HepG2 (cell line): Measurements from ENCODE around the gene TKFC. TPM values are rescaled to one million over a fixed set of nuclear protein-coding genes. Genes with fewer than 3 reads are reported as not detected.

ENCODE experiments used
- ATAC-seq: fragments of 200-7000 bp; cut with Tn5 transposase; 3 replicates; pipeline ENCODE4 v1.9.1; 2020; ENCODE audit warnings: mild to moderate bottlenecking, moderate library complexity
- BruUV-seq: library from RNA; stranded (reverse); fragments of 400-500 nt; replicated peaks from 2 replicates; lab custom pipeline; 2021; lab: Mats Ljungman, UMichigan
- CTCF ChIA-PET: fragments of 300-600 bp; formaldehyde crosslinking; extraction: SDS; loops from one replicate; lab custom pipeline; 2021; ENCODE audit warnings: low total read pairs, inconsistent platforms, low intra/inter-chr PET ratio; lab: Yijun Ruan, JAX
- POLR2A ChIA-PET: fragments of 350-600 bp; sonication (Branson Sonifier 250); formaldehyde crosslinking; loops from one replicate; lab custom pipeline; 2020; ENCODE audit warnings: antibody characterized with exemption, inconsistent platforms; lab: Yijun Ruan, JAX
- DNase-seq: peaks from one replicate; pipeline ENCODE4 v3.0.0-alpha.2; 2015; ENCODE audit warnings: low spot score
- FAIRE-seq: peaks from 3 replicates; lab custom pipeline; 2011; peaks lifted over from hg19 to GRCh38; lab: Jason Lieb, UNC
- H2AFZ ChIP-seq: one replicate; pipeline ENCODE4 v1.6.1; 2011; ENCODE audit warnings: low read length, inconsistent platforms
- H3K27ac ChIP-seq: fragments of 300-600 bp; 3 replicates; pipeline ENCODE4 v1.8.0; 2011; ENCODE audit warnings: mixed run types, mild to moderate bottlenecking, mixed read lengths, low read length, inconsistent platforms; ENCODE audit not compliant: insufficient read depth; ENCODE audit errors: extremely low read length
- H3K27me3 ChIP-seq, 2 experiments: fragments of 200-600 bp in 1 of 2; 2 replicates in 1 of 2; 3 replicates in 1 of 2; pipeline versions ENCODE4 v1.6.0 to v1.8.0; 2011; ENCODE audit warnings: low read length in 2 of 2, mild to moderate bottlenecking in 2 of 2, moderate library complexity in 2 of 2, inconsistent platforms in 1 of 2; ENCODE audit not compliant: insufficient read depth in 2 of 2, control insufficient read depth in 1 of 2
- H3K36me3 ChIP-seq, 2 experiments: fragments of 200-600 bp in 1 of 2; replicated peaks in 1 of 2; 2 replicates in 1 of 2; 3 replicates in 1 of 2; pipeline versions ENCODE4 v1.5.1 to v1.8.0; 2011; ENCODE audit warnings: low read length in 2 of 2, inconsistent platforms in 1 of 2; ENCODE audit not compliant: insufficient read depth in 2 of 2, control insufficient read depth in 1 of 2
- H3K4me1 ChIP-seq: 2 replicates; pipeline ENCODE4 v1.5.1; 2012; ENCODE audit warnings: low read length, inconsistent platforms; ENCODE audit not compliant: insufficient read depth
- H3K4me2 ChIP-seq: 2 replicates; pipeline ENCODE4 v1.6.0; 2011; ENCODE audit warnings: low read depth, low read length, inconsistent platforms
- H3K4me3 ChIP-seq, 3 experiments: fragments of 200-600 bp in 1 of 3; sonication (generic), shearing (Covaris generic) in 1 of 3; replicated peaks in 1 of 3; 2 replicates each; pipeline ENCODE4 v1.5.1; 2011 to 2016; ENCODE audit warnings: low read length in 3 of 3, inconsistent platforms in 2 of 3, low read depth in 2 of 3, mild to moderate bottlenecking in 2 of 3, control low read depth in 1 of 3, mixed read lengths in 1 of 3; ENCODE audit not compliant: insufficient read depth in 1 of 3
- H3K79me2 ChIP-seq: one replicate; pipeline ENCODE4 v1.6.1; 2011; ENCODE audit warnings: low read length, inconsistent platforms; ENCODE audit not compliant: insufficient read depth
- H3K9ac ChIP-seq: 2 replicates; pipeline ENCODE4 v1.6.0; 2011; ENCODE audit warnings: mild to moderate bottlenecking, low read depth, low read length, inconsistent platforms; ENCODE audit not compliant: insufficient read depth
- H3K9me3 ChIP-seq: 2 replicates; pipeline ENCODE4 v1.5.1; 2012; ENCODE audit warnings: mild to moderate bottlenecking, low read length
- H4K20me1 ChIP-seq: 2 replicates; pipeline ENCODE4 v1.6.0; 2011; ENCODE audit warnings: inconsistent platforms, mild to moderate bottlenecking, low read length, moderate library complexity; ENCODE audit not compliant: insufficient read depth
- ATM ChIP-seq: fragments of 450-650 bp; IDR thresholded peaks from 2 replicates; pipeline ENCODE4 v1.7.1; 2017; ENCODE audit warnings: mild to moderate bottlenecking, borderline replicate concordance
- BHLHE40 ChIP-seq: IDR thresholded peaks from 2 replicates; pipeline ENCODE4 v1.6.1; 2011; ENCODE audit warnings: low read length, improper control_type of control experiment
- KLF16 ChIP-seq, 2 experiments: sonication (generic) in 1 of 2; formaldehyde crosslinking in 1 of 2; IDR thresholded peaks; 2 replicates each; pipeline versions ENCODE4 v1.6.1 to v1.8.0; 2016 to 2023; ENCODE audit warnings: missing genetic modification reagents in 2 of 2, missing compliant biosample characterization in 1 of 2
- NCOA5 ChIP-seq: sonication (generic); formaldehyde crosslinking; IDR thresholded peaks from 2 replicates; pipeline ENCODE4 v1.4.0; 2020; ENCODE audit warnings: missing genetic modification reagents
- NFE2L2 ChIP-seq: fragments of 150-350 bp; IDR thresholded peaks from 2 replicates; pipeline ENCODE4 v1.6.1; 2014; ENCODE audit warnings: low read length
- PCBP2 ChIP-seq: fragments of 200-400 bp; formaldehyde crosslinking; optimal IDR thresholded peaks from 2 replicates; pipeline ENCODE3; 2018; ENCODE audit warnings: low read length, low read depth; ENCODE audit not compliant: poor library complexity, severe bottlenecking
- PHF8 ChIP-seq: sonication (generic); formaldehyde crosslinking; IDR thresholded peaks from 2 replicates; pipeline ENCODE4 v1.5.0; 2020; ENCODE audit warnings: missing genetic modification reagents
- RXRB ChIP-seq: IDR thresholded peaks from 2 replicates; pipeline ENCODE4 v1.6.1; 2016; ENCODE audit warnings: borderline replicate concordance, missing genetic modification reagents, missing compliant biosample characterization
- ZFP37 ChIP-seq: sonication (generic); formaldehyde crosslinking; IDR thresholded peaks from 2 replicates; pipeline ENCODE4 v1.4.0; 2020; ENCODE audit warnings: missing genetic modification reagents, borderline replicate concordance
- ZNF235 ChIP-seq: sonication (generic); formaldehyde crosslinking; IDR thresholded peaks from 2 replicates; pipeline ENCODE4 v1.8.1; 2023; ENCODE audit warnings: mild to moderate bottlenecking, missing genetic modification reagents, borderline replicate concordance
- ZNF644 ChIP-seq: IDR thresholded peaks from 2 replicates; pipeline ENCODE4 v1.6.1; 2016; ENCODE audit warnings: low read depth
- ZNF841 ChIP-seq: sonication (generic); formaldehyde crosslinking; IDR thresholded peaks from 2 replicates; pipeline ENCODE4 v1.8.1; 2023; ENCODE audit warnings: missing genetic modification reagents, borderline replicate concordance
- WGBS: methylation state at CpG from one replicate; pipeline ENCODE4 v1.1.6; 2017; ENCODE audit warnings: low lambda C conversion rate; 5-methylcytosine and 5-hydroxymethylcytosine counted together
- in situ Hi-C: cut with HindIII; loops from 2 replicates; pipeline ENCODE4 v1.10.0; 2017; ENCODE audit warnings: low pct_unique_long_range_greater_than_20kb; ENCODE audit not compliant: extremely low pct_ligation_motif_present
- intact Hi-C: fragments of 100-400 bp; cut with micrococcal nuclease; formaldehyde crosslinking; loops from one replicate; pipeline ENCODE4 v1.10.0; 2022; ENCODE audit not compliant: unreplicated experiment
- polyA plus RNA-seq, 8 experiments: library from polyadenylated mRNA; depleted of rRNA in 3 of 8; stranded (reverse) in 7 of 8; unstranded in 1 of 8; fragments of >200 nt; fragmentation: Illumina TruSeq in 4 of 8; extraction: Trizol in 4 of 8; gene quantifications; 2 replicates each; pipeline versions ENCODE4 v1.2.1 to v1.2.3, GENCODE V29; 2011 to 2016; ENCODE audit warnings: low read depth in 4 of 8, missing spikeins in 1 of 8, mixed read lengths in 1 of 8; ENCODE audit not compliant: insufficient read depth in 1 of 8
- total RNA-seq, 5 experiments: library from RNA; depleted of rRNA; stranded (reverse); fragments of >200 nt; fragmentation: Illumina TruSeq; extraction: Trizol; gene quantifications; 2 replicates each; pipeline ENCODE4 v1.2.3, GENCODE V29; 2016; ENCODE audit warnings: low read depth in 1 of 5
- TF ChIP-seq, protein P1 (sequence below): sonication (generic); formaldehyde crosslinking; IDR thresholded peaks from 2 replicates; pipeline ENCODE4 v1.5.0; 2020; ENCODE audit warnings: mild to moderate bottlenecking, missing genetic modification reagents, borderline replicate concordance
- TF ChIP-seq, protein P2 (sequence below): sonication (generic); formaldehyde crosslinking; IDR thresholded peaks from 2 replicates; pipeline ENCODE4 v1.4.0; 2020; ENCODE audit warnings: missing genetic modification reagents

The TKFC gene
- total and polyA plus RNA-seq, 2 of the 13 experiments (the other 11 are each of a cell fraction or from before 2014, with no cell fraction given), result 147 to 197 TPM

DNA sequence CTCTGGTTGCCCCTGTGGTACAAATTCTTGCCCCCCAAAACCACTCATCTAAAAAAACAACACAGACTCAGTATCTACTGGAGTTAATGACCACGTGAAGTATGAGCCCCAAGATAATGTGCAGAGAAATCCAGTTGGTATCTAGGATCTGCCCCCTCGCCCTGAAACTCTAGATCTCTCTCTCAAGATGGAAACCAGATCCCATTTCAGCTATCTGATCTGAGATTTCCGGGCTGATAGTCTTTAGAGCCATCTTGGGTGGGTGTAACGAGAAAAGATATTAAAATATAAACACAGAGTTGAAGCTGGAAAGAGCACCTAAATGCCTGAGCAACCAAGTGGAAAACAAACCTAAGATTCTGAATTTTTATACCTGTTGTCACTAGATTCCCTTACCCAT is 23.9 kb upstream of the TKFC start:
- H3K9ac ChIP-seq, result no peak overlapping the region
- ATAC-seq, result no peak
- no peak overlapping the region for H3K27ac ChIP-seq
- DNase-seq, result no peak
- CTCF ChIA-PET, result no interaction called here
- peaks cover 57 to 95% of the 10 kb centered on the region in 2 experiments for H3K36me3 ChIP-seq
- no peak overlapping the region for H3K4me3 ChIP-seq
- H3K9me3 ChIP-seq, result no peaks in the 10 kb centered on the region
- H3K4me2 ChIP-seq, result no peak overlapping the region
- in situ Hi-C loops, result no loop called here
- H3K27me3 ChIP-seq, result no peaks in the 10 kb centered on the region
- no peak for FAIRE-seq
- WGBS, result 96% methylated on average over 4 of the region's 4 CpGs
- no peaks in the 10 kb centered on the region for H3K4me1 ChIP-seq
- 0 out of 2 replicates have a peak, but pooled peaks cover 6% of the 10 kb centered on the region for H4K20me1 ChIP-seq
- no peak overlapping the region for H2AFZ ChIP-seq
- peaks cover 3% of the 10 kb centered on the region for H3K79me2 ChIP-seq
- intact Hi-C loops, result no loop called here
- POLR2A ChIA-PET, result interaction anchor here (1.6 kb wide), 1 partner anchor 10 kb away, joined by 4 read pairs; no protein-coding TSS in a partner anchor
- BruUV-seq, result no TSS peak
- TF ChIP-seq ZNF235 (CRISPR knock-in tag), result no peak
- TF ChIP-seq PHF8 (CRISPR knock-in tag), result no peak
- TF ChIP-seq NFE2L2, result no peak
- no peak for TF ChIP-seq ZNF841
- TF ChIP-seq ZNF644, result no peak
- TF ChIP-seq, protein P1, sequence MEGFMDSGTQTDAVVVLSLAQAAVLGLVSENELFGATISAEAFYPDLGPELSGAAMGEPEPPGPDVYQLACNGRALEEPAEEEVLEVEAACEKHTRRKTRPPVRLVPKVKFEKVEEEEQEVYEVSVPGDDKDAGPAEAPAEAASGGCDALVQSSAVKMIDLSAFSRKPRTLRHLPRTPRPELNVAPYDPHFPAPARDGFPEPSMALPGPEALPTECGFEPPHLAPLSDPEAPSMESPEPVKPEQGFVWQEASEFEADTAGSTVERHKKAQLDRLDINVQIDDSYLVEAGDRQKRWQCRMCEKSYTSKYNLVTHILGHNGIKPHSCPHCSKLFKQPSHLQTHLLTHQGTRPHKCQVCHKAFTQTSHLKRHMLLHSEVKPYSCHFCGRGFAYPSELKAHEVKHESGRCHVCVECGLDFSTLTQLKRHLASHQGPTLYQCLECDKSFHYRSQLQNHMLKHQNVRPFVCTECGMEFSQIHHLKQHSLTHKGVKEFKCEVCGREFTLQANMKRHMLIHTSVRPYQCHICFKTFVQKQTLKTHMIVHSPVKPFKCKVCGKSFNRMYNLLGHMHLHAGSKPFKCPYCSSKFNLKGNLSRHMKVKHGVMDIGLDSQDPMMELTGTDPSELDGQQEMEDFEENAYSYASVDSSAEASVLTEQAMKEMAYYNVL (CRISPR knock-in tag), result no peak
- no peak for TF ChIP-seq RXRB
- TF ChIP-seq, protein P2, sequence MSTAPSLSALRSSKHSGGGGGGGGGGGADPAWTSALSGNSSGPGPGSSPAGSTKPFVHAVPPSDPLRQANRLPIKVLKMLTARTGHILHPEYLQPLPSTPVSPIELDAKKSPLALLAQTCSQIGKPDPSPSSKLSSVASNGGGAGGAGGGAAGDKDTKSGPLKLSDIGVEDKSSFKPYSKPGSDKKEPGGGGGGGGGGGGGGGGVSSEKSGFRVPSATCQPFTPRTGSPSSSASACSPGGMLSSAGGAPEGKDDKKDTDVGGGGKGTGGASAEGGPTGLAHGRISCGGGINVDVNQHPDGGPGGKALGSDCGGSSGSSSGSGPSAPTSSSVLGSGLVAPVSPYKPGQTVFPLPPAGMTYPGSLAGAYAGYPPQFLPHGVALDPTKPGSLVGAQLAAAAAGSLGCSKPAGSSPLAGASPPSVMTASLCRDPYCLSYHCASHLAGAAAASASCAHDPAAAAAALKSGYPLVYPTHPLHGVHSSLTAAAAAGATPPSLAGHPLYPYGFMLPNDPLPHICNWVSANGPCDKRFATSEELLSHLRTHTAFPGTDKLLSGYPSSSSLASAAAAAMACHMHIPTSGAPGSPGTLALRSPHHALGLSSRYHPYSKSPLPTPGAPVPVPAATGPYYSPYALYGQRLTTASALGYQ (CRISPR knock-in tag), result no peak
- TF ChIP-seq ATM, result no peak
- no peak for TF ChIP-seq BHLHE40
- TF ChIP-seq PCBP2, result no peak
- TF ChIP-seq ZFP37 (CRISPR knock-in tag), result no peak
- TF ChIP-seq NCOA5 (CRISPR knock-in tag), result no peak
- no peak for TF ChIP-seq KLF16 (CRISPR knock-in tag; IDR thresholded peaks at IDR 0.05)
